Measurements from ENCODE around the gene EFCAB11. TPM values are rescaled to one million over a fixed set of nuclear protein-coding genes. Genes with fewer than 3 reads are reported as not detected.

Gene EFCAB11
- polyA plus RNA-seq, 3 donors: 2.8 to 8.7 (median 4.8) TPM

DNA sequence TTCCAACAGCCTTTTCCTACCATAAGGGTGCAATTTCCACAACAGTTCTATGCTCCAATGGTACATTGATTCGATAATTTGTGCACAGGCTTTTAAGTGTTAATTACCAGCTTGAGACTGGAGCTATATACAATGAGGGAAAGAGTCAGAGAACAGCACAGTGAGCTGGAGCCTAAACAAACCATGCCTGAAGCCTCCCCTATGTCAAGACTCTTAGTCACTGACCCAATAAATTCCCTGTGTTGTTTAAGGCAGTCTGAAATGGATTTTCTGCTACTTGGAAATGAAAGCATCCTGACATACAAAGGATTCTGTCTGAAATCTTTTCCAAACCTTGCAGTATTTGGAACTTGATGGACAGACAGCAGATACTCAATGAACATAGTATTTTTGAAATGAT is 149.0 kb downstream of the EFCAB11 start:
- no peak overlapping the region for H3K27ac ChIP-seq (ENCODE audit: low read depth, low read length)
- WGBS, 3 donors: 88 to 100% (median 96%) methylated on average over 1 of the region's 1 CpG

GRCh38 chr14:89803542-89803941 is 151.0 kb downstream of the EFCAB11 start:
- no peak overlapping the region for H3K27ac ChIP-seq (ENCODE audit: low read depth, low read length)

GRCh38 chr14:89801136-89801535 is 153.4 kb downstream of the EFCAB11 start:
- 82 to 91% (median 86%) methylated on average over 3 of the region's 3 CpGs for WGBS, 3 donors
- H3K27ac ChIP-seq (ENCODE audit: low read depth, low read length): no peak overlapping the region

More at GRCh38 chr14:89803542-89803941, 151.0 kb downstream of the EFCAB11 start:
- WGBS, 3 donors: 93 to 97% (median 95%) methylated on average over 5 of the region's 5 CpGs

DNA sequence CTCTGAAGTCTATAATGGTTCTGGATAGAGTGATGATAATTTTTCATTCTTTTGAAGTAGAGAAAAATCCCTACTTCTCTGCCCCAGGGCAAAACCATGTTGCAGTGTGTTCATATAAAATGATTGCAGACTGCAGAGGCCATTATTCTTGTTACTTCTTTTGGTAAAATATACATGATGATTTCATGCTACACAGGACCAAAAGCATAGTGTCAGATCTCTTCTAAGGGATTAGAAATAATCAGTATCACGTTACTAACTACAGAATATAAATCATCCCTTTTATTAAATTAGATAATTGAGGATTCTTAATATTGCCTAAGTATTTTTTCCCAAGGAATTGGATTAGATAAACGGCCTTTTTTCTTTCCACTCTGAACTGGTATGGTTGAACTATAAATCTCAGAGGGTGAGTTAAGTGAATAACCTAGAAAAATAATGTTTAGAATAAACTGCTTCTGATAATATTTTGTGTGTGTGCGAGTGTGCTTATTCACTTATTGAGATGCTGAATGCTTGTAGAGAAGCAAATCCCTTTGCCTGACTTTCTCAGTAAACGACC is 156.2 kb downstream of the EFCAB11 start:
- no peak overlapping the region for H3K27ac ChIP-seq (ENCODE audit: low read depth, low read length)

DNA sequence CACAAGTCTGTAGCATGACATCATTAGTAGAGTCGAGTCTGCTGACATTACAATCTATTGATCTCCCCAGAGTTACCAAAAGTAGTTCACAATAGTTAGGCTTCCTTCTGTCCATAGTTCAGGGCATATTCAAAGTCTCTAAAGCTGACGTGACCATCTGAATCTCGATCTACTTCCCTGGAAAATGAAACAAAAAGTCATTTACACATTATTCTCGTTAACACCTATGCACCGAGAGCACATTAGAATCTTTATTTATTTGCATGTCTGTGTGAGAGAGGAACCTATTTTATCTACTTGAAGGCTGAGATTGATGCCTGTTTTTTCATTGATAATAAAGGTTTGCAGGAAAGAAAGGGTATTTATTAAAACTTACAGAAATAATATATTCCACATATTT is 157.4 kb downstream of the EFCAB11 start:
- H3K27ac ChIP-seq (ENCODE audit: low read depth, low read length): no peak overlapping the region
- WGBS, 3 donors: 71 to 76% (median 76%) methylated on average over 5 of the region's 5 CpGs

More for the DNA sequence above, 156.2 kb downstream of the EFCAB11 start:
- 73 to 86% (median 80%) methylated on average over 4 of the region's 4 CpGs for WGBS, 3 donors

DNA sequence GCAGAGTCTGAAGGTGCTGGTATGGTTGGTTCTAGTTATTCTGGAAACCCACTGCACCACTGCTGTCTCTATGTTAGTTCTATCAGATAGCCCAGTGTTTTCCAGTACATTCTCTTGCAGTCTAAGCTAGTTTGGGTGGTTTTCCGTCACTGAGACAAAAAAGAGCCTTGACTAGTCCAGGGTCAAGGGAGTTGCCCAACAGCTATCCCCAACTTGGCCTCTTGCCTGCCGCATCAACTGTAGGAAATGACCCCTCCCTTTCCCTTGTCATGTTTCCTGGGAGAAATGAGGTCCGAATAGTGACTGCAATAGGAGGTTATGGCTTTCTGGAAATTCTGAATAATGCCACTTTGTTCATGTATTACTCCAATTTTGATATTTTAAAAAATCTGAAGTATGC is 160.4 kb downstream of the EFCAB11 start:
- H3K27ac ChIP-seq (ENCODE audit: low read depth, low read length): peak overlapping the region; percentile 26
- WGBS, 3 donors: 34 to 75% (median 35%) methylated on average over 3 of the region's 3 CpGs

- peak overlapping the region; percentile 26 for H3K27ac ChIP-seq (ENCODE audit: low read depth, low read length)
- 67 to 96% (median 74%) methylated on average over 2 of the region's 2 CpGs for WGBS, 3 donors
Observed at GRCh38 chr14:89793367-89793716, 161.2 kb downstream of the EFCAB11 start.

GRCh38 chr14:89792489-89793366 is 161.8 kb downstream of the EFCAB11 start:
- WGBS, 3 donors: 69 to 87% (median 71%) methylated on average over 12 of the region's 12 CpGs
- H3K27ac ChIP-seq (ENCODE audit: low read depth, low read length): no peak overlapping the region

GRCh38 chr14:89787525-89787924 is 167.0 kb downstream of the EFCAB11 start:
- WGBS, 3 donors: 95 to 98% (median 97%) methylated on average over 4 of the region's 4 CpGs

DNA sequence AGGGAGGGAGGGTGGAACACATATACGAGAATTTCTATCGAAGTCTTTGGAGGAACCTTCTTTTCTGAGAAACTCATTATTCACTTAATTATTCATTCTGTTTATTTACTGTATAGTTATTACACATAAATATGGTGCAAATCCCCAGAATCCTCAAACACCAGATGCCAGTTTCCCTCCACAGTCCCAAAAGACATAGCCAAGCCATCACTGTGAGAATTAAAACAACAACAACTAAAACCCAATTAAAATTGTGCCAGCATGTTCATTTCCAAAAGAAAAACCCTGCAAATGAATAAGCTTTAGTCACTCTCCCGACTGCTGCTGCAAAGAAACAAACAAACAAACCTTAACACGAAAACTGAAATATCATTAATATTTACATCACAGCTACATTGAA is 173.5 kb downstream of the EFCAB11 start:
- WGBS, 3 donors: 87 to 96% (median 93%) methylated on average over 4 of the region's 4 CpGs
- H3K27ac ChIP-seq (ENCODE audit: low read depth, low read length): no peak overlapping the region

More at GRCh38 chr14:89787525-89787924, 167.0 kb downstream of the EFCAB11 start:
- H3K27ac ChIP-seq (ENCODE audit: low read depth, low read length): no peak overlapping the region

DNA sequence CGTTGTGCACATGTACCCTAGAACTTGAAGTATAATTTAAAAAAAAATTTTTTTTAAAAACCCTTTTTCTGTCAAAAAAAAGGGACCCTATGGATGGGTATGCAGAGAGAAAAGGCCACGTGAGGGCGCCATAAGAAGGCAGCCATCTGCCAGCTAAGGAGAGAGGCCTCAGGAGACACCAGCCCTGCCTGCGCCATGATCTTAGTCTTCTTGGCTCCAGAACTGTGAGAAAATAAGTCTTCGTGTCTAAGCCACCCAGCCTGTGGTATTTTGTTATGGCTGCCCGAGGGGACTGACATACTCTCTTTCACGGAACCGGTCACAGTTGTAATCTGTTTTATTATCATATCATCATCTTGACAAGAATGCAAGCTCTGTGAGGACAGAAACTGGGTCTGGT is 174.8 kb downstream of the EFCAB11 start:
- 72 to 74% (median 72%) methylated on average over 7 of the region's 8 CpGs for WGBS, 3 donors
- H3K27ac ChIP-seq (ENCODE audit: low read depth, low read length): no peak overlapping the region

DNA sequence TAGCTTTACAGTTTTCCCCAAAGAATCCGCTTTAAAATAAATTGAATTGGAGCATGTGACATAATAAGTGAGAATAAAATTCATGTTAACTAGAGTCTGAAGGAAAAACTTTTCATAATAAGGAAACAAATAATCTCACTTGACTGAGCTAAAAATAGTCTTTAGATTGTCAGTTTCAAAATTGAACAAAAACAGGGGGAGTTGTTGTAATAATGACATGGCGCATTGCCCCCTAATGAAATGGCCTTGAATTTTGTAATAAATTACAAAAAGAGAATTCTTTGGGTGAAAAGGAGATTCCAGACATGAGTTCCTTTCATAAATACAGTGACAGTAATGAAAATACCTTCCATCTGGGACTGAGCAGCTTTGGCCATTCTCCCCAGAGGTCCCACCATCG is 178.6 kb downstream of the EFCAB11 start:
- H3K27ac ChIP-seq (ENCODE audit: low read depth, low read length): no peak overlapping the region
- WGBS, 3 donors: 71 to 87% (median 71%) methylated on average over 3 of the region's 3 CpGs

- H3K27ac ChIP-seq (ENCODE audit: low read depth, low read length): no peak overlapping the region
- 53 to 83% (median 61%) methylated on average over 7 of the region's 7 CpGs for WGBS, 3 donors
Observed at GRCh38 chr14:89775151-89775550, 179.4 kb downstream of the EFCAB11 start.

DNA sequence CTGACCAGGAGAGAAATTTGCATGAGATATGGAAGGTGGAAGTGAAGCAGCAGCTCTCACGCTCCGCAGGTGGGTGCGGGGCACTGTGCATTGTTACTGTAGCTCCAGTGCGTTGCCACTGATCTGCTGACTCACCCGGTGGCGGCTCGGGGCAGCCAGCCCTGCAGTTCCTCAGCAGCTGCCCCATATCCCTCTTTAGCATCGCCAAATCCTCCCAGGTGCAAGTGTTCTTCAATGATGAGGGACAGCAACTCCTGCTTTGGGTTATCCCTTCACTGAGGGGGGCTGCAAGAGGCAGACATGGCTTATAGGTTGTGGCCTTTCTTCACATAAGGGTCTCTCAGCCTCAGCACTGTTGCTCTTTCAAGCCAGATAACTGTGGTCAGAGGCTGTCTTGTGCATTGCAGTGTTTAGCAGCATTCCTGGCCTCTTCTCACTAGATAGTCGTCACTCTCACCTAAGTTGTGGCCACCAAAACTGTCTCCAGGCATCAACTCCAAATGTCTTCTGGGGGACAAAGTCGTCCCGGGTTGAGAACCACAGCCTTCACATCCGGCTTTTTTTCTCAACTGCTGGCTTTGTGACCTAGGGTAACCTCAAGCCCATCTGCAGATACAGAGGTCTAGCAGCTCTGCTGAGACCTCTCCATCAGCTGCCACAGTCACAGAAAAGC is 180.8 kb downstream of the EFCAB11 start:
- H3K27ac ChIP-seq (ENCODE audit: low read depth, low read length): no peak overlapping the region
- 35 to 44% (median 41%) methylated on average over 12 of the region's 12 CpGs for WGBS, 3 donors

DNA sequence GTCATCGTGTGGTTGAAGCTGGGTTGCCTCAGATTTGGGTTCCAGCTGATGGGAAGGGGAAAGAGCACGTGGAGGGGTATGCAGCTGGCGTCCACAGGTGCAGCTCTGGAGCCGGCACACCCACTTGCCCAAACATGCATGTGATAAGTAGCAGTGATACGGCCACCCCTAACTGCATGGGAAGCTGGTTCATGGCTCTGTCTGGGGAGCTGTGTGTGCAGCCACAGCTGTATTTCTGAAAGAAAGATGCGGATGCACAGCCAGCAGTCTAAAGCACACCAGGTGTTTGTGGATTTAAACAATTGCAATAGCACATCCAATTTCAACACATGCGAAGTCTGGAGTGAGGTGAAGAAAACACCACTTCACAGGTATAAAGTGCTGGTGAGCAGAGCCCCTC is 181.4 kb downstream of the EFCAB11 start:
- H3K27ac ChIP-seq (ENCODE audit: low read depth, low read length): no peak overlapping the region

DNA sequence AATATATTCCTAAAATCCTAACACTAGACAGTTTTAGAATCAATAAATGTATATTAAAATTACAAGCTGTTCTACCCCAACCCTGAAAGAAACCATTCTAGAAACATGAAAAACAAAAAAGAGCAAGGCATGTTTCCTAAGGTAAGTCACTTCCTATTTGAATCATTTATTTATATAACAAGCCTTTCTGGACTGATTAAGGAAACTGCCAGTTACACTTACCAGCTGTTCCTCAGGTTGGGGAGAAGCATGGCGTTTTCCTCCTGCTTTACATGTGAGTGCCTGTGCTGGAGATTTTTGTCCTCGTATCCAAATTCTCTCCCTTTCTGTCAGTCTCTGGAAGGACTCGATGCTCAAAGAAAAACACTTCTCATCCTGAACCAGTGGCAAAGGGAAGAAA is 183.3 kb downstream of the EFCAB11 start:
- 37 to 55% (median 39%) methylated on average over 3 of the region's 3 CpGs for WGBS, 3 donors
- no peak overlapping the region for H3K27ac ChIP-seq (ENCODE audit: low read depth, low read length)

More for the DNA sequence above, 181.4 kb downstream of the EFCAB11 start:
- WGBS, 3 donors: 65 to 81% (median 76%) methylated on average over 7 of the region's 7 CpGs

GRCh38 chr14:89767861-89768268 is 186.7 kb downstream of the EFCAB11 start:
- WGBS, 3 donors: 34 to 44% (median 38%) methylated on average over 4 of the region's 4 CpGs
- H3K27ac ChIP-seq (ENCODE audit: low read depth, low read length): no peak overlapping the region

DNA sequence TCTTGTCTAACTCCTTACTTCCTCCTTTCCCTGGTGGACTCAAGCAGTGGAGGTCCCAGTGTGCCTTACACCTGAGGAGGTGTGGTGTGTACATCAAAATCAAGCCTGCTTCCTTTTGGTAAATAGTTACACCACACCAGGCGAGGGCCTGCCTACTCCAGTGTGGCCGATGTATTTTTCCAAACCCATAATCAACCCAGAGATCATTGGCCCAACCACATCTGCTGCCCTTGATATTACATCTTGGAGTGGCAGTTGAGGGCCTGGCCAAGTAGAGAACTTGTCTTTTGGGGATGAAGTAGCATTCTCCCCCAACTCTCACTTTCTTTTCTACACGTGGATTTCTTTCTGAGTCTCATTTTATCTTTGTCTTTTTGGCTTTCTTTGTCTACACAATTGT is 187.4 kb downstream of the EFCAB11 start:
- no peak overlapping the region for H3K27ac ChIP-seq (ENCODE audit: low read depth, low read length)
- 72 to 77% (median 73%) methylated on average over 3 of the region's 3 CpGs for WGBS, 3 donors

DNA sequence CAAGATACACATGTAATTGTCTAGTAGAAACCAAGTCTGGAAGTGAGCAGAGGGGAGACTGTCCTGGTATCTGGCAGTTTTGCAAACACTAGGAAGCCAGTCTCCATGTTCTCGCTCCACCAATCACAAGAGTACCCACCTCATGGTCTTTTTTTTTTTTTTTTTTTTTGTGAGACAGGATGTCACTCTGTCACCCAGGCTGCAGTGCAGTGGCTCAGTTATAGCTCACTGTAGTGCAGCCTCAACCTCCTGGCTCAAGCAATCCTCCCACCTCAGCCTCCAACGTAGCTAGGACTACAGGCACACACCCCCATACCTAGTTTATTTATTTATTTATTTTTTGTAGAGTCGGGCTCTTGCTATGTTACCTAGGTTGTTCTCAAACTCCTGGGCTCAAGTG is 189.2 kb downstream of the EFCAB11 start:
- no peak overlapping the region for H3K27ac ChIP-seq (ENCODE audit: low read depth, low read length)
- WGBS, 3 donors: 94 to 97% (median 95%) methylated on average over 3 of the region's 3 CpGs

Measured in adipose tissue (tissue), 3 donors.